Activated CD4-positive, alpha-beta T cell treated with anti-CD3 and anti-CD28 coated beads for 4 hours (primary cell): ENCODE results near the gene POLE.

Experiments used
- DNase-seq, 2 donors: peaks; one replicate each; pipeline ENCODE4 v3.0.0-alpha.2; 2020

Gene POLE

DNA sequence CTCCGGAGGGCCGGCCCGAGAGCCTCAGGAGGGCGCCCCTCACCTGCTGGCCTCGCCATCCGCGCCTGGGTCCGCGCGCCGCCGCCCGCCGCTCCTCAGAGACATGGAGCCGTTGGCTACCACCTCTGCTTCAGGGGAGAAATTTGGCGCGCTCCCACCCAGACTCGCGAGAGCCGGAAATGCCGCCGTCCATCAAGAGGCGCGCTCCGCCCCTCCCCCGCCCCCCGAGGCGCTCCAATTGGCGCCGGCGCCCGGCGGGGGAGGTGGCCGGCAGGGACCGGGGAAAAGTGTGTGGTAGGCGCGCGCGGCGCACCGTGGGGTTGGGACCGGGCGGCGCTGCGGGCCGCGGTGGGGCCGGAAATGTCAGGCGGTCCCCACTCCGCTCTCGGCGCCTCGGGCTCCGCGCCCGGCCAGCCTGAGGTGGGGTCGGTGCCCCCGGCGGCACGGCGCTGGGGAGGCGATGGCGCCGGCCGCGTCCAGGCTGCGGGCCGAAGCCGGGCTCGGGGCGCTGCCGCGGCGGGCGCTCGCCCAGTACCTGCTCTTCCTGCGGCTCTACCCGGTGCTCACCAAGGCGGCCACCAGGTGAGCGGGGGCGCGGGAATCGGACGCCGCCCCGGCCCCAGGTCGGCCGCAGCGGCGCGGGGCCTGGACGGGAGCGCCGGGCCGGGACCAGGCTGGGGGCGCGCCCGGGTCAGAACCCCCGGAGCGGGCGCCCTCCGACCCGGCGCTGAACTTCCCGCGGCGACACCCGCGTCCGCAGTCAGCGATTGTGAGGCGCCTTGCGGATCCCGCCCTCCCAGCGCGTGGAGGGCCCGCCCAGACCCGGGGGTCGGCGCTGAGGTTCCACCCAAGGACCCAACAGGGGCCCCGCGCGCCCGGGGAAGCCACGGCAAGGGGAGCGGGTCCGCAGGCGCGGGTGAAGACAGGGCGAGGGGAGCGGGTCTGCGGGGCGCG lies at the start of gene POLE, which contains the start of gene PXMP2:
Gene POLE (minus strand): TSS at position 132 of the 954 bp plus-strand sequence. CDS start 27 bp downstream, at position 105.
Gene PXMP2 (plus strand): TSS at position 377 of the 954 bp plus-strand sequence. CDS start 84 bp downstream, at position 461.
- DNase-seq: peak; percentile 93 to 94

GRCh38 chr12:132736913-132737312 lies 49.8 kb upstream of the POLE start:
- DNase-seq: no peak

DNA sequence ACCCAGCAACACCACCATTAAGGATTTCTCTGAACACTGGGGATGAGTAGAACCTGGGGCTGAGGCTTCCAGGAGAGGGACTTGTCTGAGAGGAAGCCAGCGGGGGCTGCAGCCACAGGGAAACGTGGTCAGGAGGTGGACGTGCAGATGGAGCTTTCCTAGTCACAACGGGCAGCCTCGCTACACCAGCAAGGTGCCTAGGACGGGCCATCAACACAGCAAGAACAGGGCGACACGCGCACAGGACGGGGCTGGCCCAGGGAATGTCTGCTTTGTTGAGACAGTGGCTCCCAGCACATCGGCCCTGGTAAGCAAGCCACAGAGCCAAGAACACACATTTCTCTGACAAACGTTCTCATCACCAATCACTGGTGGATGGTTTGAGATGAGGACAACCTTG lies 49.2 kb upstream of the POLE start:
- DNase-seq: no peak

GRCh38 chr12:132735496-132735895 lies 48.4 kb upstream of the POLE start:
- DNase-seq: no peak

- DNase-seq: no peak
Measured at GRCh38 chr12:132734206-132734605, 47.1 kb upstream of the POLE start.

DNA sequence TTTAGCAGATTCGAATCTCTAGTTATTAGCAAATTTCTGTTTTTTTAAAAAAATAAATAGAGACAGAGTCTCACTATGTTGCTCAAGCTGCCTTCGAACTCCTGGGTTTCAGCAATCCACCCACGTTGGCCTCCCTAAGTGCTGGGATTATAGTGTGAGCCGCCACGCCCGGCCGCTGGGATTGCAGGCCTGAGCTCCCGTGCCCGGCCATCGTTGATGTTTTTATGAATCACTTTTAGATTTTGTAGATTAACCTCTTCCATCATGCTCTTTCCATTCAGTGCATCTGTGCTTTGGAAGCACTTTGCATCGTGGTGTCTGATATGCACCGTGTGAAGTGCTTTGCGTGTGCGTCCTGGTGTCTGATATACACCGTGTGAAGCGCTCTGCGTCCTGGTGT lies 44.4 kb upstream of the POLE start:
- DNase-seq: no peak

- DNase-seq: no peak
Measured at GRCh38 chr12:132730353-132730752, 43.2 kb upstream of the POLE start.

- no peak for DNase-seq
Measured at GRCh38 chr12:132729541-132730320, 42.6 kb upstream of the POLE start.

DNA sequence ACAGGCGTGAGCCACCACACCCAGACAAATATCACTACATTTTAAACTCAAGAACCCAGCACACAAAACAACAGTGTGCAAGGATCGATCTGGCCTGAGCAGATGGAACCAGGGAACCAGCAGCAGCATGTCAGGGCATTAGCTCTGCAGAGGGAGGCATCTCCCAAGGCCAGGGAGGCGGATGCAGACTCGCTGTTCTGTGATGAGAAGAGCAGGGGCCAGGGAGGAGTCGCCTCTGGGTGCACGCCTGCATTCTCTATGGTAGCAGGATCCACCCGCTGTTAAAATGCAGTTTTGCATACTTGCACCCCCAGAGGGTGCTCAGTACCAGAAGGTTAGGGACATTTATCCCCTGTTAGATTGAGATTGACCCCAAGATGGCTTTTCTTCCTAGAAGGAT lies 41.4 kb upstream of the POLE start:
- DNase-seq: no peak

DNA sequence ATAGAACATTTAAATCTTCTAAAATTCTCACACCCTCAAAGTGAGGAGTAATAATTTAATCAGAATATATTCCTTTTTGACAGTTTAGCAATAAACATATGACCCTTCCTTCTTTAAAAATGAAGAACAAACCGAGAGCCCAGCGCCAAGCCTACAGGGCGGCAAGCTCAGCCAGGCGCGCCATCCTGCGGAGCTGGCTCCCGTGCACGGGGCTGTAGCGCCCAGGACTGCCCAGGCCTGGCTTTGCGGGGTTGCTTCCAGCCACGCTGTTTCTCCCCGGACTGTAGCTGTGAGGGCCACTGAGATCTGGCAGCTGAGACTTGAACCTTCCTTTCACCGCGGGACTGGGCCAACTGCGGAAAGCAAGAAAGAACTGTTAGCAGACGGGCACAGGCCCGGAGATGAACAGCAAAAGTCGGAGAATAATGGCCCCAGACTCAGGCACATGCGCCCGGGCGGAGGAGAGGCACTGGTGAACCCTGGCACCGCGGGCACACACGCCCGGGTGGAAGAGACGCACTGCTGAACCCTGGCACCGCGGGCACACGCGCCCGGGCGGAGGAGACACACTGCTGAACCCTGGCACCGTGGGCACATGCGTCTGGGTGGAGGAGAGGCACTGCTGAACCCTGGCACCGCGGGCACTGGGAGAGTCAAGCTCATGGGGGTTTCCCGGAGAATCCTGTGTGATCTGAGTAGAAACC lies 40.1 kb upstream of the POLE start:
- DNase-seq: no peak

GRCh38 chr12:132726386-132726785 lies 39.2 kb upstream of the POLE start:
- no peak for DNase-seq

DNA sequence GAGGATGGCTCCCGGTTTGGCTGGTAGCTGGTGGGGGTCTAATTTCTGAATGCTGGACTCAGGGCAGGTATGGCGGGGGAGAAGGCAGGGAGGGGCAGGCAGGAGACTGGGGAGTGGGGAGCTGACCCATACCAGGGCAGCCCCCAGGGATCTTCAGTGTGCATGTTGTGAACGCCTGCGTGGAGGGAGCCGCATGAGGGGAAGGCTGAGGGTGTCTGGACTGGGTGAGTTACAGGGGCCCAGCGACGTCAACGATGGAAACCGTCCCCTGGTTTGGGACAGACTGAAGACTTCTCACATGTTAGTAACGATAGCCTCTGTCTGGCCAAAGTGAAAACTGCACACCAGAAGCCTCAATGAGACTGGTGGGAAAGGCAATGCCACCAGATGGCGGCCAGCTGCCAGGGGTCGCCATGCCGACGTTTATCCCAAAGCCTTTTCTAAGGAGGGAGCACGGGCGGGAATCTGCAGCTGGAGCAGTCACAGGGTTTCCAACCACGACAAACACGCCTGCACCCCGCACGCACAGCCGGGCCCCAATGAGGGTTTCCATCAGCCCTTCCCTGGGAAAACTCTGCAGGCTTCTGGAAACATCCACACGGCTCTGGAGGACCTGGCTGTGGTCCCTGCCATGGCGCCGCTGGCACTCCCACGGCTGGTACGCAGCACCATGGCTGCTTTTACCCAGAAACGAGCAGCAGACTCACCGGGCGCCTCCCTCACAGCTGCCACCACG lies 37.5 kb upstream of the POLE start:
- DNase-seq: no peak

DNA sequence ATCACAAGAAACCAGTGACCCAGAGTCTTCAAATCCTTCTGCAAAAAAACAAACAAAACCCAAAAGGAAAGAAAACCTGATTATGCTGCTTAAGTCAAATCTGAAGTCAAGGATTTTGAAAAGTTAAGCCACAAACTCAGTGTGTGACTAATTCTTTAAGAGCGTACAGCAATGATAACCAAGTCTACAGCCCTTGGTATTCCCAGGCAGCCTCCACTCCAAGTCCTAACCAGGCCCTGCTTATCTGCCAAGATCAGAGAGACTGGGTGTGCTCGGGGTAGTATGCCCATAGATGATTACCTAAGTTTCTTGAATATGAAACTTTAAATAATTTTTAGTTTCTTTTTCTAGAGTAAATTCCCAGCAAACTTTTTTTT lies 36.6 kb upstream of the POLE start:
- DNase-seq: no peak

DNA sequence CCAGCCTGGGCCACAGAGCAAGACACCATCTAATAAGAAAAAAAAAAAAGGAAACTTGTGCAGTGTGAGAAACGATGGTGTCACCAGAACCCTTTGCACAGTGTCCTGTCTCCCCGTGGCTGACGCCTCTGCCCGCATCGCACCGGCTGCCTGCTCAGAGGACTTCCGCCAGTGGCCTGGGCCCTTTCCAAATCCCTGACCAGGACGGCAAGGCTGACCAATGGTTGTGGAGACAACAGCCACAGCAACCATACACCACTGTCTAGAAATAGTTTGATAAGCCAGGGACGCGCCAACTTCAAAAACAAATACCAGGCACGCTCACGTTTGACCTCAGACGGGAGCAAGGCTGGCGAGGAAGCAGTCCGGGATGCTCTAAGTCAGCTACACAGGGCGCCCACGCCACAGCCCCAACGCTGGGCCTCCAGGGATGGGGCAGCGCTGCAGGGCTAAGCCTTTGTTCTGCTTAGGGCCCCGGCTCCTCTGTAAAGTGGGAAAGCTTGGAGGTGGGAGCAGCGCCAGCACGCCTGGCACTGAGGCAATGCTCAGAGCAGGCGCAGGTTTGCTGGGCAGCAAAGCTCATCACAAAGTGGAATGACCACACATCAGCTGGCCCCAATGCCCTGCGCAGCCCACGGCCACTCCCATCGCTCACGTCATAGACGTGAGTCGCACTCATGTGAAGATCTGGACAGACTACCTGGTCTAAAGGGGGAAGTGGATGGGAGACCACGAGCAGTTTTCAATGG lies 36.0 kb upstream of the POLE start:
- no peak for DNase-seq

- DNase-seq: no peak
Measured at GRCh38 chr12:132720606-132721345, 33.6 kb upstream of the POLE start.

GRCh38 chr12:132719954-132720324 lies 32.8 kb upstream of the POLE start:
- DNase-seq: no peak

GRCh38 chr12:132719141-132719953 lies 32.2 kb upstream of the POLE start:
- DNase-seq: no peak

DNA sequence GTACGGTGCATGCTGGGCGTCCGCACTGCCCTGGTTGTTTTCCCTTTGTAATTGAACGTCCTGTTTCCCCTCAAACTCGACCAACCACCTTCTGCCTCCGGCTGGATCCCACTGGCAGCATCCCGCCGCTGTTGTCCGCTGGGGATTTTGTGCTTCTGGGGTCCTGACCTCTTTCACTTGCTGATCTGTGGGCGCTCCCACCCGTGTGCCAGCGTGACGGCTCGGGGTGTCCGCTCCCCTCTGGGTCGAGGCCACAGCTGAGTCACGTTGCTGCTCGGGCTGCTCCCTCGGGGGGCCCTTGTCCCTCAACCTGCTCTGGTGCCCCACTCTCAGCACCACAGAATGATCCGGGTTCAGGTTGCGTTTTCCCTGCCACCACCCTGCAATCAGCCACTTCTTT lies 31.5 kb upstream of the POLE start:
- no peak for DNase-seq

DNA sequence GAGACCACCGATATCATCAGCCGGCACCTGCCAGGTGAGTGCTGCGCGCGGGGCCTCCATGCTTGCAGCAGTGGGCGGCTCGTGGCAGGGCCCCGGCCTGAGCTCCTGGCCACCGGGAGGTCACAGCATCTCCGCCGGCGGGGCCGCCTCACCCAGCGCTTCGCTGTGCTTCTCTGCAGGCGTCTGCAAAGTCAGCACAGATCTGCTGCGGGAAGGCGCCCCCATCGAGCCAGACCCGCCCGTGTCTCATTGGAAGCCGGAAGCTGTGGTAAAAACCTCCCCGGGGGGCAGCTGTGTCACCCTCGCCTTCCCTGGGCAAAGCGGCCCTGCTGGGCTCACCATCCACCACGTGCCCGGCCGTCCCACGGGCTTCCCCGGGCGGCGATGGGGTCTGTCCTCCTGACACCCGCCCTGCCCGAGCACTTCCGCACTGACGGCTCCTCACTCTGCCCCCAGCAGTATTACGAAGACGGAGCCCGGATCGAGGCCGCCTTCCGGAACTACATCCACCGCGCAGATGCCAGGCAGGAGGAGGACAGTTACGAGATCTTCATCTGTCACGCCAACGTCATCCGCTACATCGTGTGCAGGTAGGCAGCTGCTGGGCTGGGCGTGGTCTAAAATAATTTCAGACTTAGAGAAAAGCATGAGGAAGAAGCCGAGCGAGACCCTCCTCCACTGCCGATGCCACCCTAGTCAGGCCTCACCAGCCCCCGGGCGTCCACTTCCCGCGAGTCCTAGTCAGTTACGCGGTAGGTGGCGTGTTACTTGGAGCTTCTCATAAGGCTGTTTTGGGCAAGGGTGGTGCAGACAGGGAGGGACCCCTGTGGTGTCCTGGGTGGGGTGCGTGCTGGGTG lies 30.6 kb upstream of the POLE start:
- DNase-seq: no peak
